Forelimb muscle (tissue), 1 donor: ENCODE results near the gene CNPY1. TPM values are rescaled to one million over a fixed set of nuclear protein-coding genes. Genes with fewer than 3 reads are reported as not detected.
"Not testable (repeated sequence)": the region's sequence is repeated elsewhere in the genome, so short reads cannot be mapped to it uniquely, and the experiment has no call there.

Source experiments
- DNase-seq: peaks from one replicate; pipeline ENCODE4 v3.0.0-alpha.2; 2013; ENCODE audit warnings: low read depth
- polyA plus RNA-seq: library from polyadenylated mRNA; unstranded; fragments of 120-200 nt; gene quantifications from one replicate; pipeline ENCODE4 v1.2.1, GENCODE V29; 2013; ENCODE audit not compliant: insufficient read length

Gene CNPY1
- polyA plus RNA-seq: 0.40 TPM

DNA sequence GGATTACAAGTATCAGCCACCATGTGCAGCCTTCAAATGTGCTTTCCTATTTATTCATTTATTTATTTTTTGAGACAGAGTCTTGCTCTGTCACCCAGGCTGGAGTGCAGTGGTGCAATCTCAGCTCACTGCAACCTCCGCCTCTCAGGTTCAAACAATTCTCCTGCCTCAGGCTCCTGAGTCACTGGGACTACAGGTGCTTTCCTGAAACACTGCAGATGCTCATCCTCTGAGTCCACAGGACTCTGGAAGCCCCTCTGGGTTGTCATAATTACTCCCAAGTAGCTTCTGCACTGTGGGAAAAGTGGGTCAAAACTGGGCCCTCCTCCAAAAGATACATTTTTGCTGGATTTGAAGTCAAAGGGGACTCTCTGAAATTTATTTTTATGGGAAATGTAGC lies at the start of gene CNPY1:
CNPY1 (minus strand) TSS at position 111 of the 400 bp plus-strand sequence. CDS start 630 bp downstream, outside the sequence.
- DNase-seq: not testable (repeated sequence)

GRCh38 chr7:155594961-155595366 lies 48.6 kb upstream of the CNPY1 start:
- DNase-seq: no peak

DNA sequence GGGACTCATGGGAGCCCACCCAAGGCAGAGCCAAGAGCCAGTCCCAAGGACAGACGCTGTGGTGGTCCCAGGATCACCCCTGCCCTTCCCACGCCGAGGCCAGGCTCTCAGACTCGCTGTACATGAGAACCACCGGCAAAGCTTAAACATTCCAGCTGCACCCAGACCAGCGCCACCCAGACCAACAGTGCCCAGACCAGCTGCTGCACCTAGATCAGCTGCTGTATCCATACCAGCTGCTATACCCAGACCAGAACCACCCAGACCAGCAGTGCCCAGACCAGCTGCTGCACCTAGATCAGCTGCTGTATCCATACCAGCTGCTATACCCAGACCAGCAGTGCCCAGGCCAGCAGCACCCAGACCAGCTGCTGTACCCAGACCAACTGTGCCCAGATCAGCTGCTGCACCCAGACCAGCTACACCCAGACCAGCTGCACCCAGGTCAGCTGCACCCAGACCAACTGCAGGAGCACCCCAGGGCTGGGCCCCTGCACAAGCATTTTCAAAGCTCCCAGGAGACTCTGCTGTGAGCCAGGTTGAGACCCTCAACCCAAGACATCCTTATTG lies 47.9 kb upstream of the CNPY1 start:
- no peak for DNase-seq

- no peak for DNase-seq
Measured at GRCh38 chr7:155593461-155594162, 47.3 kb upstream of the CNPY1 start.

GRCh38 chr7:155591055-155591775 lies 44.9 kb upstream of the CNPY1 start:
- DNase-seq: no peak

DNA sequence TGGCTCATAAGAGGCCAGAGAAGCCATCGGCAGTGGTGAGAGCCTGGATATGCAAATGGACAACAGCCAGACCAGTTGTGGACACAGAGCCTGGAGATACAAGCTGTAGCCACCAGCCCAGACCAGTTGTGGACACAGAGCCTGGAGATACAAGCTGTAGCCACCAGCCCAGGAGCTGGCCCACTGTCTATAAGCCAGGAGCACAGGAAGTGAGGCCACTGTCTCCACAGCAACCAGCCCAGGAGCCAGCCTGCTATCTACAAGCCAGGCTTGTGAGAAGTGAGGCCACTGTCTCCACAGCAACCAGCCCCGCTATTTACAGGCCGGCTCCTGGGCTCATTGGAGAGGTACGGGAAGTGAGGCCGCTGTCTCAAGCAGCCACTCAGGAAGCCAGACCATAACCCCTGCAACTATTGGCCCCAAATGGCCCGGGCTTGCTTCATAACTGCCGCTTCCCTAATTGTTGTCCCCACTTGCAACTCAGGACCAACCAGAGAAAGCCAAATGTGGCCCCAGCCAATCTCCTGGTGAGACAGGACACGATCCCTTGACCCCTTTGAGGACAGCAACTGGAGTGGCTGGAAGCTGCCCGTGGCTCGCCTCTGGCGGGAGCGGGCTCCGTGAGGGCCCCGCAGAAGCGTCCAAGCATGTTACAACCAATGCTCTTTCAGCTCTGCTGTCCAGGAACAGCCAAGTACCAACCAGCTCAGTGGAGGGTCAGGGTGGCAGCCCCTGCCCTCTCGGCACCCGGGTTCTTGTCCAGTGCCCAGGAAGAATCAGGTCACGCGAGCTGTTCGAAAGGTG lies 44.1 kb upstream of the CNPY1 start:
- DNase-seq: no peak

GRCh38 chr7:155589001-155589980 lies 42.9 kb upstream of the CNPY1 start:
- DNase-seq: no peak

DNA sequence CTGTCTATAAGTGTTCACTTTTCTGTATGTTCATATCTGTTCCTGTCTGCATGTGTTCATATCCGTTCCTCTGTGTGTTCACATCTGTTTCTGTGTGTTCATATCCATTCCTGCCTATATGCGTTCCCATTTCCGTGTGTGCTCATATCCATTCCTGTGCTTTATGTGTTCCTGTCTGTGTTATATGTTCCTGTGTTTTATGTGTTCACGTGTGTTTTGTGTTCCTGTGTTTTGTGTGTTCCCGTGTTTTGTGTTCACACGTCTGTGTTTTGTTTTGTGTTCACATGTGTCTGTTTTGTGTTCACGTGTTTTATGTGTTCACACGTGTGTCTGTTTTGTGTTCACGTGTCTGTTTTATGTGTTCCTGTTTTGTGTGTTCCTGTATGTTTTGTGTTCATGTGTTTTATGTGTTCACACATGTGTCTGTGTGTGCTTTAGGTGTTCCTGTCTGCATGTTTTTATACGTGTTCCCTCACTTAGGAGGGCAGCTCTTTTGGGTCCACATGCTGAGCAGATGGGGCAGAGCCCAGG lies 42.2 kb upstream of the CNPY1 start:
- no peak for DNase-seq

GRCh38 chr7:155587486-155587885 lies 41.1 kb upstream of the CNPY1 start:
- no peak for DNase-seq

DNA sequence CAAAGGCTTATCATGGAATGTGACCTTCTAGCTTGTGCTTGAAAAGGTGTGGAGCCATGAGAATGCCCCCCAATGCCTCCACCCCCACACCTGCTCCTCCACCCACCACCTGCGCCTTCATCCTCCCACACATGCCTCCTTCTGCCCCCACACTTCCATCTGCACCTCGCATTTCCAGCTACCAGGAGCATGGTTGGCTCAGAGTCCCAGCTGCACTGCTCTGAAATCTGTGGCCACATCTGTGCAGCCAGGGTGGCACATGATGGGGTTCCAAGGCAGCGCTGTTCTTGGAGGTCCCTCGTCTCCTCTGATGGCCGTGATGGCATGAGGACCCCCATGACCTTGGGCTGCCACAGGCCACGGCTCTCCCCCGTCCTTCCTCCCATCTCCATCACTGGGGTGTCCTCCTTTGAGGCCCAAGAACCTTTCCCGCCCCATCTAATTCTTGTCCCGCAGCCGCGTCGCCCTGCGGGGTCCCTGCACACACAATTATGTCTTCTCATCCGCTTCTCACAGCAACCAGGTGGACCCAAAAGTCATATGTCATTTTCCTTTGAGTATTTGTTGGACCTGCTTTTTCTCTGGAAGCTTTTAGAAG lies 40.6 kb upstream of the CNPY1 start:
- no peak for DNase-seq

DNA sequence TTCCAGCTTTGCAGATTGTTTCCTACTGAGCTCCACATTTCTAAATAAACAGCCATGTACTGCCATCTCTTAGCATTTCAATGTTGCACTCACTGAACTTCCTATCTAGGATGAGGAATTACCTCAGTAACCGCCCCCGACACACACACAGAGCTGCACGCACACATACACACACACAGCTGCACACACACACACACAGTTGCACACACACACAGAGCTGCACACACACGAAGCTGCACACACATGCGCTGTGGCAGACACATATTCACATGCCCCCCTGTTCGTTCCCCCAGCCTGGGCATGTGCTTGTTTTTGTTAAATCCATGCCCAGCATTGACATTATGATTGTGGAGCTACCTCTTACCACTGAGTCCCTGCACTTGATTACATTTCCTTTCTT lies 39.6 kb upstream of the CNPY1 start:
- DNase-seq: no peak

- DNase-seq: no peak
Measured at GRCh38 chr7:155585532-155585895, 39.2 kb upstream of the CNPY1 start.

- peak; percentile 28 for DNase-seq
Measured at GRCh38 chr7:155584763-155585531, 38.6 kb upstream of the CNPY1 start.

DNA sequence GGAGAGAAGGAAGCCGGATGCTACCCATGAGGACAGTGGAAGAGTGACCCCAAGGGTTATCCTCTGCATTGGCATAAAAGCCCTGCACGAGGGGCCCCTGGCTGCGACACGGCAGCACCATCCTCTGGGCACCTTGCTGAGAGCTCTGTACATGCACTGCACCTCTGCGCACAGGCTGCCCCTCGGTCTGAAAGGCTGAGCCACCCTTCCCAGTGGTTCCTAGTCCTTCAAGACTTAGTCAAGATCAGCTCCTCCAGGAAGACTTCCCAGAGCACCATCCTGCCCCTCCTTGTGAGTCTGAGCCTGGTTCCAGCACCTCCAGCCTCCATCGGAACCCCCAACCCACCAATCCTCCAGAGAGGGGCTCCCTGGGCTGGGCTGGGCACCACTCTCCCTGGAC lies 37.9 kb upstream of the CNPY1 start:
- no peak for DNase-seq

DNA sequence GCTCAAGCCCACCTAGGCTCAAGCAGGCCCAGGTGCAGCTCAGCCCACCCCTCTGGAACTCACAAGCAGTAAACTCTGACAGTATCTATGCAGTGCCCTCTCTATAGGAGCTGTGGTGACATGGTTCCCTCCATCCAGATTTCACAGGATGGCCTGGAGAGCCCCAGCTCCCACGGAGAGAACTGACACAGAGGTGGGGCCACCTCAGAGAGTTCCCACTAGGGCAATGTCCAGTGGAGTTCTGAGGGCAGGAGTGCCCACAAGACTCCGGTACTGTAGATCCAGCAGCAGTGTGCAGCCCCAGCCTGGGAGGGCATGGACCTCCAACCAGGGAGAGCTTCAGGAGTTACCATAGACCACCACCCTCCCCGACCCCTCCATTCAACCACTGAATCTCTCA lies 37.3 kb upstream of the CNPY1 start:
- DNase-seq: no peak

DNA sequence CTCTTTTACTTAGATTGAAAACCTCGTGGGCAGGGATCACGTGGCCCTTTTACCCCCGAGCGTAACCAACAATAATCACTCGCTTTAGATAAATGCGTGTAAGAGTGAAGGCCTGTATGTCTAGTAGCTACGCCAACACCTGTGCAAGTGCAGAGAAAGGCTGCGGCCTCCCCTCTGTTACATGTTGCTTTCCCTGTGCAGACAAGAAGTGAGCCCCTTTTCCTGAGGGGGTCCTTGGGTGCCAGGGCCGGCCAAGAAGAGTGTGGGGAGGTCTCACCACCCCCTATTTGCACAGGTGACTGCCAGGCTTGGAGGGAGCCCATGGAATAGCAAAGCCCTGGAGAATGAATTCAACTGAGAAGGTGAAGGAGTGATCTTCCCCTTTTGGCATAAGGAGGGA lies 35.6 kb upstream of the CNPY1 start:
- no peak for DNase-seq

DNA sequence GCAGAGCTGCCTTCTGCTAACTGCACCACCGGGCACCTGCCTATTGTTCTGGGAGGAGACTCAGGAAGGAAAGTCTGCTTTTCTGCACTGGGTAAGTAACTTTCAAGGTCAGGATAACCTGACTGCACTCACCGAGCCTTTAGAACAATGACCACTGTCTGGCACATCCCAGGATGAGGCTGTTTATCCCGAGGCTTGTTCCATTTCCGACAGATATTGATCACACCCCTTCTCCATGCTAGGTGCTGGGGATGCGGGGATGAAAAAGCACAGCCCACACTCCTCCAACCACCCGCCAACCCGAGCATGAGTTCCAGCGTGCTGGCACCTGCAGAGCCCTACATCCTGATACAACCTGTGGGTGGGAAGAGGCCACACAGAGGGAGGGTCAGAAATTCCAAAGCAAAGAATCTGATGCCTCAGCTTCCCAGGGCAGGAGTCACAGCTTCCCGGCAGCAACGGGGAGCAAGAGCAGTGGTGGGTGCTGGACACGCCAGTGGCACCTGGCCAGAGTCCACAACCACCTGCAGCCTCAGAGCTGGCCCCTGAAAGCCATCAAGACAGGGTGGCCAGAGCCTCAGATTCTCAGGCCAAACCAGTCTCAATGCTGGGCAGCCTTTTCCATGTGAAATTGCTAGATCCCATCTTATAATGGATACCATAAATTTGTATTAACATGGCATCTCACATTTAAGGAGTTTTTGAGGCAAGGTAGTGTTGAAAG lies 34.9 kb upstream of the CNPY1 start:
- DNase-seq: no peak

GRCh38 chr7:155580367-155580766 lies 34.0 kb upstream of the CNPY1 start:
- DNase-seq: no peak

DNA sequence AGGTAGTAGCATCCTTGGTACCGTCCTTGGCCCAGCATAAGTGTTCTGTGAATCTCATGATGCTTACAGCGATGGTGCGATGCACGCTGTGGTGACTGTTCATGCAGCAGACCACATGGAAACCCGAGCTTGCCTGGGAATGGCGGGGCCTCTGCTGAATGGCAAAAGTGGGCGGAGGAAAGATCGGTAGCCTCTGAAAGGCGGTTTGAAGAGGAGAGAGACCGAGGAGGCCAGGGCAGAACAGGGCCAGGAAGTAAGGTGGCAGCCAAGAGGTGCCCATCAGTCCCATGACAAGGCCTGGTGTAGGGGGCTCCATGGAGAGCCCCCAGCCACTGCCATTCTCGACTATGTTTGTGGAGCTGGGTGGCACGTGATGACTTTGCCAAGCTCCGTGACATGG lies 33.2 kb upstream of the CNPY1 start:
- no peak for DNase-seq
